ENCODE data around the gene PLA2G12B. TPM values are rescaled to one million over a fixed set of nuclear protein-coding genes. Genes with fewer than 3 reads are reported as not detected.

Gene PLA2G12B
- total RNA-seq, 4 donors from 2014 or later: 6.6 to 94.6 (median 68.1) TPM

GRCh38 chr10:72932259-72933015 is 22.2 kb downstream of the PLA2G12B start:
- no peak for DNase-seq
- no peaks in the 10 kb centered on the region for H3K9me3 ChIP-seq
- no peak overlapping the region for H3K4me3 ChIP-seq
- peaks cover 0 to 16% (median 0%) of the 10 kb centered on the region in 3 donors for H3K36me3 ChIP-seq
- H3K4me1 ChIP-seq: no peaks in the 10 kb centered on the region
- TF ChIP-seq CTCF (IDR thresholded peaks at IDR 0.05) (no peak), POLR2A (IDR thresholded peaks at IDR 0.05) (no peak)
- H3K27ac ChIP-seq: no peak overlapping the region
- no peaks in the 10 kb centered on the region for H3K27me3 ChIP-seq

GRCh38 chr10:72930276-72930675 is 24.3 kb downstream of the PLA2G12B start:
- H3K4me1 ChIP-seq: no peaks in the 10 kb centered on the region
- no peak for TF ChIP-seq POLR2A (IDR thresholded peaks at IDR 0.05)
- no peak for TF ChIP-seq CTCF (IDR thresholded peaks at IDR 0.05)
- no peaks in the 10 kb centered on the region for H3K27me3 ChIP-seq
- no peak overlapping the region for H3K4me3 ChIP-seq
- H3K27ac ChIP-seq: no peak overlapping the region
- no peak for DNase-seq
- H3K9me3 ChIP-seq: no peaks in the 10 kb centered on the region
- peaks cover 0 to 7% (median 0%) of the 10 kb centered on the region in 3 donors for H3K36me3 ChIP-seq

GRCh38 chr10:72928798-72929197 is 25.8 kb downstream of the PLA2G12B start:
- H3K27me3 ChIP-seq: no peaks in the 10 kb centered on the region
- H3K36me3 ChIP-seq: no peaks in the 10 kb centered on the region
- DNase-seq: no peak
- H3K4me3 ChIP-seq: no peak overlapping the region
- no peak for TF ChIP-seq CTCF (IDR thresholded peaks at IDR 0.05)
- no peak for TF ChIP-seq POLR2A (IDR thresholded peaks at IDR 0.05)
- H3K9me3 ChIP-seq: no peaks in the 10 kb centered on the region
- no peaks in the 10 kb centered on the region for H3K4me1 ChIP-seq
- no peak overlapping the region for H3K27ac ChIP-seq

GRCh38 chr10:72927485-72927884 is 27.1 kb downstream of the PLA2G12B start:
- H3K36me3 ChIP-seq: no peaks in the 10 kb centered on the region
- TF ChIP-seq POLR2A (IDR thresholded peaks at IDR 0.05) (no peak), CTCF (IDR thresholded peaks at IDR 0.05) (no peak)
- no peak overlapping the region for H3K27ac ChIP-seq
- H3K9me3 ChIP-seq: no peaks in the 10 kb centered on the region
- no peak overlapping the region for H3K4me3 ChIP-seq
- no peaks in the 10 kb centered on the region for H3K27me3 ChIP-seq
- DNase-seq: no peak
- no peaks in the 10 kb centered on the region for H3K4me1 ChIP-seq

- Histone ChIP-seq H3K36me3 (no peaks in the 10 kb centered on the region), H3K9me3 (peaks cover 0 to under 1% (median 0%) of the 10 kb centered on the region in 4 donors), H3K27me3 (no peaks in the 10 kb centered on the region), H3K27ac (no peak overlapping the region), H3K4me1 (no peaks in the 10 kb centered on the region), H3K4me3 (no peak overlapping the region)
- no peak for DNase-seq
- TF ChIP-seq POLR2A (IDR thresholded peaks at IDR 0.05): no peak
- TF ChIP-seq CTCF (IDR thresholded peaks at IDR 0.05): no peak
Observed at GRCh38 chr10:72925951-72926465, 28.6 kb downstream of the PLA2G12B start.

All from Peyer's patch (tissue), 4 donors.